ENCODE data around the gene DBX1. TPM values are rescaled to one million over a fixed set of nuclear protein-coding genes. Genes with fewer than 3 reads are reported as not detected.

Gene DBX1
- total RNA-seq, 2 experiments from 2014 or later: not detected

DNA sequence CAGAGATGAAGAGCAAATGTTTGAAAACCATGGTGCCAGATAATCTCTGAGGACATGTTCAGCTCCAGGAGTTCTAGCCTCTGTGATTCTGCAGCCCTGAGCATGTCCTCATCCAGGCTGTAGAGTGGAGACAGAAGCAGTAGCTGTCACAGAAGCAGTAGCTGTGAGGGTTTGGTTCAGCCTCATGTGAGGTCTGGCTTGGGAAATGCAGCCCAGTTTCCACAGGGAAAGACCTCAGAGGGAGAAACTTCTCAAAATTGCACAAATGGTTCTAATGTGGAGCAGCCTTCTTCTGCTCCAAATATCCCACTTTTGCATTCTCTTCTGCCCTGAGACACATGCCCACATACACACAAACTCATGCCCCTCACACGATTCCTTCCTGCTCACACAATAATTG is 48.4 kb downstream of the DBX1 start:
- Mint-ChIP-seq H3K4me3 (no peak overlapping the region), H3K27me3 (no peaks in the 10 kb centered on the region), H3K27ac (no peak overlapping the region), H3K36me3 (ENCODE audit: low read depth) (no peaks in the 10 kb centered on the region), H3K4me1 (peaks cover 2% of the 10 kb centered on the region), H3K9me3 (no peaks in the 10 kb centered on the region)
- CTCF ChIA-PET: interaction anchor here (1.2 to 5.2 kb wide), 4 partner anchors 16 to 168 kb away, joined by 3 to 21 read pairs (median 10); no protein-coding TSS in a partner anchor
- POLR2A ChIA-PET: no interaction called here
- DNase-seq: no peak

- H3K36me3 Mint-ChIP-seq (ENCODE audit: low read depth): no peaks in the 10 kb centered on the region
- POLR2A ChIA-PET: no interaction called here
- H3K9me3 Mint-ChIP-seq: no peaks in the 10 kb centered on the region
- no peak overlapping the region for H3K27ac Mint-ChIP-seq
- peaks cover 2% of the 10 kb centered on the region for H3K4me1 Mint-ChIP-seq
- peak; percentile 54 for DNase-seq
- CTCF ChIA-PET: interaction anchor here (1.2 to 5.2 kb wide), 4 partner anchors 17 to 167 kb away, joined by 3 to 21 read pairs (median 10); no protein-coding TSS in a partner anchor
- H3K4me3 Mint-ChIP-seq: no peak overlapping the region
- no peaks in the 10 kb centered on the region for H3K27me3 Mint-ChIP-seq
These were observed 49.2 kb downstream of the DBX1 start for GRCh38 chr11:20110908-20111669.

- H3K9me3 Mint-ChIP-seq: no peaks in the 10 kb centered on the region
- no peak for DNase-seq
- H3K36me3 Mint-ChIP-seq (ENCODE audit: low read depth): no peaks in the 10 kb centered on the region
- ChIA-PET CTCF (interaction anchor here (0.9 to 5.2 kb wide), 3 partner anchors 10 to 157 kb away, joined by 3 to 21 read pairs (median 16); no protein-coding TSS in a partner anchor), POLR2A (no interaction called here)
- no peak overlapping the region for H3K27ac Mint-ChIP-seq
- H3K4me3 Mint-ChIP-seq: no peak overlapping the region
- no peaks in the 10 kb centered on the region for H3K27me3 Mint-ChIP-seq
- peaks cover 2% of the 10 kb centered on the region for H3K4me1 Mint-ChIP-seq
These were observed 50.4 kb downstream of the DBX1 start for GRCh38 chr11:20109731-20110445.

Other genes with a start within 250 kb of the DBX1 start
- gene HTATIP2, start 203.2 kb upstream of the DBX1 start, total RNA-seq: 10 to 100 TPM; 48.6 to 50.0 TPM
- 10 to 100 TPM; 14.9 to 15.6 TPM for gene PRMT3, start 227.2 kb upstream of the DBX1 start, total RNA-seq